Ammon's horn (tissue), 1 donor: ENCODE measurements around the gene CCR9.

Experiments used
- DNase-seq: peaks from one replicate; pipeline ENCODE4 v3.0.0-alpha.2; 2016; ENCODE audit warnings: low spot score

Gene CCR9

GRCh38 chr3:45952456-45952855, 66.1 kb downstream of the CCR9 start:
- DNase-seq = no peak
